Measurements from ENCODE around the gene CEP170.

DNA sequence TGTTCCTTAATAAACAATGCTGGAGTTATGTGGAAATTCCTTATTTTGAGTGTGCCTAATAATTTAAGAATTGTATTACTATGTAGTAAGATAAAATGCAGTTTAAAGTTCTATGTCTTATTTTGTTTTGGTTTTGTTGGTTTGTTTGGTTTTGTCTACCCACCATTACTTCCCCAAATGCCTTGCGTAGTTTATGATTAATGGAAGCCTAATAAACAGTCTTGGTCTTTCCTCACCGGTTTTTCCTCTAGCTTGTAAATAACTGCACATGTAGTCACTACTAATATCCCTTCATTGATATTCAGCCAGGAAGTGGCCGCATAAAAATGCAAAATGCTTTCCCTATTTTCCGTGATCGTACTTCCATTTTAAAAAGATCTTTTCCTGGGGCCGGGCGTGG is 3.6 kb upstream of the CEP170 start:
- TF ChIP-seq CTCF (optimal IDR thresholded peaks at IDR 0.05 in 1 of 3, IDR thresholded peaks at IDR 0.05 in 1 of 3, conservative IDR thresholded peaks at IDR 0.05 in 1 of 3; ENCODE audit: extremely low read depth in 1 of 3, insufficient read depth in 2 of 3, low read length in 3 of 3) (no peak), EZH2 (IDR thresholded peaks at IDR 0.05; ENCODE audit: low read length) (no peak)

Data from keratinocyte (primary cell).